ENCODE measurements around the gene C14orf119.
"Not testable (repeated sequence)": the region's sequence is repeated elsewhere in the genome, so short reads cannot be mapped to it uniquely, and the experiment has no call there.

The C14orf119 gene

GRCh38 chr14:23089498-23090253 lies 5.6 kb upstream of the C14orf119 start:
- DNase-seq (ENCODE audit: low read depth in 3 of 3, low spot score in 1 of 3) = no peak

DNA sequence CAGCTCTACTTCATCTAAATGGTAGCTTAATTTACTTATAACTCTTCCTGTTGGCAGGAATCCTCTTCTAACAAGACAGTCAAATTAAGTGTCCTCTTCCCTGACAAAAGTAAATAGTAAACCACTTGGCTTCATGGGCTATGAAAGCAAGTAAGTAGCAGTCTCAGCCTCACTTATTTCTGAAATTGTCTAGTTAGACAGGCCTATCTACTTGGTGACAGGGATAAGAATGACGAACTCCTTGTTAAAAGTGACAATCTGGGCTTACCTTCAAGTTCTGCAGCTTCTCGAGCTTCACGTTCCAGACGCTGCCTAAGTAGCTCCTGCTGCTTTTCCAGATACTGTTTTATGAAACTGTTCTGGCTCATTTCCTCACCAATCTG lies 5.1 kb upstream of the C14orf119 start:
- DNase-seq (ENCODE audit: low read depth in 3 of 3, low spot score in 1 of 3) = no peak

DNA sequence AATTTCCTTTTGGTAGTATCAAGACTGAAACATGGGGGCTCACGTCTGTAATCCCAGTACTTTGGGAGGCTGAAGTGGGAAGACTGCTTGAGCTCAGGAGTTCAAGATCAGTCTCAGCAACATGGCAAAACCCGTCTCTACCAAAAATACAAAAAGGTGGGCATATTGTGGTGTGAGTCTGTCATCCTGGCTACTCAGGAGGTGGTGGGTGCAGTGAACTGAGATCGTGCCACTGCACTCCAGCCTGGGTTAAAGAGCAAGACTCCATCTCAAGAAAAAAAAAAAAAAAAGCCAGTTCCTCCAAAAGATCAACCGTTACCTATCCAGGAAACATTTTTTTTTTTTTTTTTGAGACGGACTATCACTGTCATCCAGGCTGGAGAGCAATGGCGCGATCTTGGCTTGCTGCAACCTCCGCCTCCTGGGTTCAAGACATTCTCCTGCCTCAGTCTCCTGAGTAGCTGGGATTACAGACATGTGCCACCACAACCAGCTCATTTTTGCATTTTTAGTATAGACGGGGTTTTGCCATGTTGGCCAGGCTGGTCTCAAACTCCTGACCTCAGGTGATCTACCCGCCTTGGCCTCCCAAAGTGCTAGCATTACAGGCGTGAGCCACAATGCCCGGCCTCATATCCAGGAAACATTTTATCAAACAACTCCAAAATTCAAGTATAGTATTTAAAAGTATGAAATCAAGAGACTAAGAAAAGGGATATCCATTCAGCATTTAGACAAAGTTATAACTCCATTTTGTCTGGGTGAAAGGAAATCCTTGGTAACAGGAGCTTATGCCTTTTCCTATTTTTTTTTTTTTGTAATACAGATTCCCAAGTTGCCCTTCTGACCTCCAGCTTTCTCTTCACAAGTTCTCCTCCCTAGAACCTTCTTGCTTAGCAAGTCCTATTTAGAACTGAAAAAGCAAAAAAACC lies 3.7 kb upstream of the C14orf119 start:
- no peak for DNase-seq (ENCODE audit: low read depth in 3 of 3, low spot score in 1 of 3)

DNA sequence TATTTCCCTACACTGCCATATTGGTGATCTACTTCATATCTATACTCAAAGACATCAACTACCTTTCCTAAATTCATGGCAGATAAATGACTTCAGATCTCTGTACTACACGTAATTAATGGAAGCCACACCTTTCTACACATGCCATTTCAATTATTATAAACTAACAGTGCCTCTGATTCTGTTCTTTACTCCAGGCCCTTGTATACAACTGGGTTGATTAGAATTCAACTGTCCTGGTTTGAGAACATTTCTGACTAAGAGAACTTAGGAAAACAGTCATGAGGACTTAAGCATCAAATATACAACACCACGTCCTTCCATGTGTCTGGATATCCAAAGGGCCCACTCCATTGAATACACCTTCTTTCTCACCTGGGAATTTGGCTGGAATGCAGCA lies 2.2 kb upstream of the C14orf119 start:
- no peak for DNase-seq (ENCODE audit: low read depth in 3 of 3, low spot score in 1 of 3)

DNA sequence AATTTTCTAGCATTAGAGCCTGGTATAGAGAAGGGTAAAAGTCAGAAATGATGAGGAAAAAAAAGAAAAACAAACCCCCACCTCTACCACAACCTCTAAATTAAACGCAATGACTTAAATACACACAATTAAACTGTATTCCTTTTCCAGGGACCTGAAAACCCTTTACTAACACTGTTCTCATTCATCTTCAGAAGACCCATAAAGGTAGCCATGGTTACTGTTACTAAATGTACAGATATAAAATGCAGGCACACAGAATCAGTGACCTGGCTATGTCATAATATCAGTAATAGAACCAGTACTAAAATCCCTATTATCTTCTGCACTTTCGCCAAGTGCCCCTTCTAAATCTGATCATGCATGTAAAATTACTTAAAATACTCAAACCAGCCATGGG lies 1.8 kb upstream of the C14orf119 start:
- DNase-seq (ENCODE audit: low read depth in 3 of 3, low spot score in 1 of 3) = no peak

GRCh38 chr14:23093991-23094665 lies 1.2 kb upstream of the C14orf119 start:
- no peak for DNase-seq (ENCODE audit: low read depth in 3 of 3, low spot score in 1 of 3)

DNA sequence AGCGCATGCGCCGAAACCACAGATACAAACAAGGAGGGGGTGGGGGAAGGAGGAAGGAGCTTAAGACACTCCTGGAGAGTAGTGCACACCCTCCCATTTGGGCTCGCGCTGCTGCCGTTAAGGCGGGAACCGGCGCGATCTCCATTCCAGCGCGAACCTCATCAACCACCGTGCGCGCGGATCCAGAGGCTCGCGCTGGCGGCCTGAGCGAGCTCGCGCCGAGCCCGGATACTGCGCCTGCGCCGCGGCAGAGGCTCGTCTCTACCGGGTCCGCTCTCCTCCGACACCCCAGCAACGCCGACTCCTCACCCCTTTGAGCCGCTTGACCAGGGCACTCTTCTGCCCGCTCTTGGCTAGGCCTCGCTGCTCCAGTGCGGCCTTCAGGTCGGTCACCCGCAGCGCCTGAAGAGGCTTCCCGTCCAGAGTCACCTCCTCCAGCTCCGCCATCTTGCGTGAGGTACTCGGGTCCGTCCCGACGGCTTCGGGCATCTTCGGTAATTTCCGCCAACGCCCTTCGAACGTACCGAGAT lies 574 bp upstream of the C14orf119 start, which contains the start of gene ACIN1:
TSS of gene ACIN1 (minus strand) at position 471 of the 530 bp plus-strand sequence. CDS start at position 447, 24 bp downstream.
- DNase-seq (ENCODE audit: low read depth in 3 of 3, low spot score in 1 of 3) = peak in 2 of 3 donors; percentile 40 to 41

DNA sequence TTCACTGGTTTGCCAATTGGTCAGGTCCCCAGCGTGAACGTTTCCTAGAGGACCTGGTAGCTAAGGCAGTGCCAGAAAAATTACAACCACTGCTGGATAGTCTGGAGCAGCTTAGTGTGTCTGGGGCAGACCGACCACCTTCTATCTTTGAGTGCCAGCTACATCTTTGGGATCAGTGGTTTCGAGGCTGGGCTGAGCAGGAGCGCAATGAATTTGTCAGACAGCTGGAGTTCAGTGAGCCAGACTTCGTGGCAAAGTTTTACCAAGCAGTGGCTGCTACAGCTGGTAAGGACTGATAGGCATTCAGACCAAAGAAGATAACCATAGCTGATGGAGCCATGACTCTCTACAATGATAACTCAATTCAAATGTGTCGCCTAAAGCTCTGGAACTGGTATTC lies 2.5 kb downstream of the C14orf119 start:
- DNase-seq (ENCODE audit: low read depth in 3 of 3, low spot score in 1 of 3) = no peak

DNA sequence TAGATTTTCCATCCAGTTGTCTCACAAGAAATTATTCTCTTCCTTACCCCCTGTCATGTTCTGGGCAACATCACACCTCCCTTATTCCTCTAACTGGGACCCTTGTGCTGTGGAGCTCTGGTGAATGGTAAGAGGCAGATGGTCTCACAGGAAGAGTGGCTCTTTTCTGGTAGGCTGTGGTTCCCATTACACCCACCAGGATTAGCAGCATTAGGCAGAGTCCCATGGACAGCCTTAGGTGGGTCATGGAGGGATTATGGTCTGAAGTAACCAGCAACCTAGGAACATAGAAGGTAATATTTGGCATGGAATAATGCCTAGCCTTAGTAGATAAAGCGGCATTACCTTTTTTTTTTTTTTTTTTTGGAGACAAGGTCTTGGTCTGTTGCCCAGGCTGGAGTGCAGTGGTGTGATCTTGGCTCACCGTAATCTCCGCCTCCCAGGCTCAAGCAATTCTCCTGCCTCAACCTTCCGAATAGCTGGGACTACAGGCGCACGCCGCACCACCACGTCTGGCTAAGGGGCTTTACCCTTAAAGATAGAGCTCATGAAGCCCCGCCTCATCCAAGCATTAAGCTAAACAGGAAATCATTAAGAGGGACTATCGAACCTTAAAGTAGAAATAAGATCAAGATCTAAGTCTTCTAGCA lies 4.0 kb downstream of the C14orf119 start:
- DNase-seq (ENCODE audit: low read depth in 3 of 3, low spot score in 1 of 3) = no peak

DNA sequence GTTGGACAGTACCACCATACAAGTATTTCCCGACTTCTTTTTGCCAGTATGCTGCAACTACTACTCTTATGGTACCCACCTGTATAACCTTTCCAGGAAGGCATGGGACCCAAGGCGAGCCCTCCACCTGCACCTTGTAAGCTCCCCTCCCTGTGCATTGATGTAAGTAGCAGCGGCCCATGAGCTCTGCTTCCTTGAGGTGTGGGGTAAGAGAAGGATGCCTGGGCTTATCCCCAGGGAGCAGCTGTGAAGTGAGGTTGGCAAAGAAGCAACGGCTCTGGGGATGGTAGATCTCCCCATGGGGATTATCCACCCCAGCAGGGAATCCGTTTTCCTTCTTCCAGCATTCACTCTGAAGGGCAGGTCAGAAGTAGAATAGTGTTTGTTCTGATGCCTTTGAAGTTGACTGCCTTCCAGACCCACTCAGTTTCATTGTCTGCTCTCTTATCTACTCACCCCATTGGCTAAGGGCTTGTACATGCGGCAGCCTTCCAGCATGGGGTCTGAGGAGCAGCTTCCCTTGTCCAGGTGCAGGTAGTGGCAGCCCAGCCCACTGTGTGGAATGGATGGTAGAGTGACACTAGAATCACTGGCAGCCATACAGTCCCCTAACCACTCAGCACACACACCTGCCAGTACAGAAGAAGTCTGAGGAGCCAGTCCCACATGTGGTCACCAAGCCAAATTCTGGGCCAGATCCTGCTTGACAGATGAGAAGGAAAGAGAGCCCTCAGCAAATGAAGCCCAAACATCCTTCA lies 6.1 kb downstream of the C14orf119 start:
- DNase-seq (ENCODE audit: low read depth in 3 of 3, low spot score in 1 of 3) = no peak

DNA sequence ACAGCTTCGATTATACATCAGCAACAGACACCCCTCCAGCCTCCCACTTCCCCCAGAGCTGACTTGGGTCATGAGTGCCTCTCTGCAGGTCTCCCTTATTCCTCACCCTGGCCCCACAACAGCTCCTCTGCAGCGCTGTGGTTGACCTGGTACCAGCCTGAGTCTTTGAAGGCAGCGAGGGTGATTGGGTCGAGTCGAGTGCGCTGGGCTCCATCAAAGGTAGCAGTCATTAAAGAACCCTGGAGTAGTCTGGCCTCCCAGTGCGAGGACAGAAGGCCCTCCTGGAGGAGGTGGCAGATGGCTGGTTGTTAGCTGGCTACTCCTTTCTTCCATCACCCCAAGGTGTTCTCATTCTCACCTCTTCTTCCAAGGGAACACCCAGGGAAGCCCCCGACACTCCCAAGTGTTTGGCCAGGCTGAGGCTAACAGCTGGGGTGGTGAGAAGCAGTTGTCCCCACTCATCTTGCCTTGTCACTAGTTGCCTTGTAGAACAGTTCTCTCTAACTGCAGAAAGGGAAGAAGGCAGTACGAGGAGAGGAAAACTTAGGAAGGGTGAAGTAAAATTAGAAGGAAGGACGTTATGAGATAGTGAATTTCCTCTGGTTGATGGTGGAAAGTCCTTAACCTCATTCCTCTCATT lies 6.8 kb downstream of the C14orf119 start:
- no peak for DNase-seq (ENCODE audit: low read depth in 3 of 3, low spot score in 1 of 3)

DNA sequence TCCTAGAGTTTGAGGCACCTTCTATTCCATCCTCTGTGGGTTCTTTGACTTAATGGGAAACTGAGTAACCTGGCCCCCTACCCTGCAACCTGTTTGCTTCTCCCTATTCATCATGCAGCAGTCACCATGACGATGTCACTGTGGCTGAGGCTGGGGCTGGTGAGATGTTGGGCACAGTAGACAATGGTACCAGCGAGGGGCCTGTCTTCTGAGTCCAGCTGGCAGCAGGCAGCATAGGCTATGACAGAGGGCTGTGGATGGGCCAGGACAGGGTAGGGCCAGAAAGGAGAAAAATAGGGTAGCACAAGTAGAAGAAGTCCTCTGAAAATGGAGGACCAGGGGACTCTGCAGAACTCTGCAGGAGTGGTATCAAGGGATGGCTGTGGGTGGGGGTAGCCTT lies 7.5 kb downstream of the C14orf119 start:
- no peak for DNase-seq (ENCODE audit: low read depth in 3 of 3, low spot score in 1 of 3)

- no peak for DNase-seq (ENCODE audit: low read depth in 3 of 3, low spot score in 1 of 3)
These were observed 8.3 kb downstream of the C14orf119 start for GRCh38 chr14:23103581-23103980.

DNA sequence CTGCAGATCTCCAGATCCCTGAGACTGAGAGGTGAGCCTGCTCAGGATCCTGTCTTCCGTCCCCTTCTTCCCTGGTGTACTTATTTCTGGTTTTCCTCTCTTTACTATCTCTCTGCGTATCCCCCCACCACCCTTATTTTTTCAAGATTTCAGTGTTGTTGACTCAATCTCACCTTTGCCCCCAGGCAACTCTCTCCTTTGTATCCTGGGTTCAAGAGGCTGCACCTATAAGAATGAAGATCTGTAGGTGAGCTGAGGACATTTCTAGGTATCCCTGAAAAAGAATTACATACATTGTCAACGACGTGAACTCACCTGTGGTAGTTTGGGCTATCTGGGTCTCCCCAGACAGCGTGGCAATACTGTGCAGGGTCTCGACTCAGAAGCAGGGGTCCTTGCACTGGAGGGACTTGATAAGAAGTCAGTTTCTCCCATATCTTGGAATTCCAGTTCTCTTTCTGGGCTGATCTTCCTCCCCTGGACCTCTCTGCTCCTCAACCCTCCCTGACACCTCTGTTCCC lies 8.8 kb downstream of the C14orf119 start:
- no peak for DNase-seq (ENCODE audit: low read depth in 3 of 3, low spot score in 1 of 3)

DNA sequence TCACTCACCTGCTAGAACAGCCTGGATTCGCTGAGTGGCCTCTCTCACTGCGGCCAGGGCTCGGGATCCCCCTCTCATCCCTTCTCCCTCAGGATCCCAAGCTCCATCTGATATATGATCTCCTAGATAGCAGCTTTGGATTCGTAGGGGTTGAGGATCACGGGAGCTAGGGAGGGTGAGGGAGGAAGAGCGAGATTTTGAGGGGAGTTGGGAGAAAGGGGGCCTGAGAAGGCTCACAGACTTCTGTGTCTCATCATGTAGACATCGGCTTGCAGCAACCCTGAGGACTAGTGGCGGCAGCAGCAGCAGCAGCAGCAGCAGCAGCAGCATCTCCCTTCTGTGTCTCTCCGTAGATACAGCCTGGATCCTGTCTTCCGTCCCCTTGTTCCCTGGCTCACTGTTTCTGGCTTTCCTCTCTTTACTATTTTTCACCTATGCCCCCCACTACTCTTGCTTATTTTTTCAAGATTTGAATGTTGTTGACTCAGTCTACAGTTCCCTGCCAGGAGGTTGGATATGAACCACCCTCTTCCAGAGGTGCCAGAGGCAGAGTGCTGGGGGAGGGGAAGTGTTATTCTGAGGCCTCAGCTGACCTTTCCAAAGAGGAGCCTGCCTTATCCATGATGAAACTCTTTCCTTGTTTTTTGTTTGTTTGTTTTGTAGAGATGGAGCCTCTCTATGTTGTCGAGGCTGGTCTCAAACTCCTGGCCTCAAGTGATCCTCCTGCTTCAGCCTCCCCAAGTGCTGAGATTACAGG lies 9.5 kb downstream of the C14orf119 start, which contains the start of gene CIROP:
TSS of gene CIROP (minus strand) at position 399 of the 757 bp plus-strand sequence. CDS start at position 330, 69 bp downstream.
- no peak for DNase-seq (ENCODE audit: low read depth in 3 of 3, low spot score in 1 of 3)

DNA sequence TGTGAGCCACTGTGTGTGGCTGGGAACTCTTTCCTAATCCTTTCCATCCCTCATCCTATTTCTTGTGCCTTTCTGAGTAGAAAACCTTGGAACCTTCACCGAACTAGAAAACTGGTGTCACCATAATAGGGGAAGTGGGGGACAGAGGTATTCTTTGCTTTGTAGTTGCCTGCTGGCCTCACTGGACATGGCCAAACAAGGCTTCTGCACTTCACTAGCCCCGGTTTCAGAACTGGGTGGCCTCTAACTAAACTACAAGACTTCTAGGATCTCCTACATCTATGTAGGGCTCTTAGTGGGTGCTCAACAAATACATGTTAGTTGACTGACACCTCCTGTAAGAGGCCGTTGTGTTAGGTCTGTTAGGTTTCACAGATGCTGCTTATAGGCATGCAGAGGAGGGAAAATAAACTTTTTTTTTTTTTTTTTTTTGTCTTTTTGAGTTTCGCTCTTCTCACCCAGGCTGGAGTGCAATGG lies 10.1 kb downstream of the C14orf119 start:
- no peak for DNase-seq (ENCODE audit: low read depth in 3 of 3, low spot score in 1 of 3)

DNA sequence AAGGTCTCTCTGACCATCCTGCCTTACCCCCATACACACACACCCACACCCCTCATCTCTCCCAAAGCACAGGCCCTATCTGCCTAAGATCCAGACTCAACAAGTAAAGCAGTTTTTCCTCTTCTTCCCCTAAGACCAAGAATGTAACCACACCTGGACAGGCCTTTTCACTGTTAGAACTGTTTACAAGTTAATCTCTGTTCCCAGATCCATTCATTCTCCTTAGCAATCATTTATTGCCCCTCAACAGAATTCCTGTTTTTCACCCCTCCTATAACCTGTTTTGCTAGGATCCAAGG lies 11.4 kb downstream of the C14orf119 start:
- no peak for DNase-seq (ENCODE audit: low read depth in 3 of 3, low spot score in 1 of 3)

DNA sequence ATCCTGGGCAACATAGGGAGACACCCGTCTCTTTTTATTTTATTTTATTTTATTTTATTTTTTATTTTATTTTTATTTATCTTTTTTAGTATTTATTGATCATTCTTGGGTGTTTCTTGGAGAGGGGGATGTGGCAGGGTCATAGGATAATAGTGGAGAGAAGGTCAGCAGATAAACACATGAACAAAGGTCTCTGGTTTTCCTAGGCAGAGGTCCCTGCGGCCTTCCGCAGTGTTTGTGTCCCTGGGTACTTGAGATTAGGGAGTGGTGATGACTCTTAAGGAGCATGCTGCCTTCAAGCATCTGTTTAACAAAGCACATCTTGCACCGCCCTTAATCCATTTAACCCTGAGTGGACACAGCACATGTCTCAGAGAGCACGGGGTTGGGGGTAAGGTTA lies 12.3 kb downstream of the C14orf119 start:
- not testable (repeated sequence) for DNase-seq (ENCODE audit: low read depth in 3 of 3, low spot score in 1 of 3)

DNA sequence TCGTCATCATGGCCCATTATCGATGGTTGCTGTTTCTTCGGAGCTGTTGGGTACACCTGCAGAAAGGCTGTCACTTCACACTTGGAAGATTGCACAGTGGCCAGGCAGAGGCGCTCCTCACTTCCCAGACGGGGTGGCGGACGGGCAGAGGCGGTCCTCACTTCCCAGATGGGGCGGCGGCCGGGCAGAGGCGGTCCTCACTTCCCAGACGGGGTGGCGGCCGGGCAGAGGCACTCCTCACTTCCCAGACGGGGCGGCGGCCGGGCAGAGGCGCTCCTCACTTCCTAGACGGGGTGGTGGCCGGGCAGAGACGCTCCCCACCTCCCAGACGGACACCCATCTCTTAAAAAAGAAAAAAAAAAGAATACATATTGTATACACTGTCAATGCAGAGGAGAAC lies 12.9 kb downstream of the C14orf119 start:
- not testable (repeated sequence) for DNase-seq (ENCODE audit: low read depth in 3 of 3, low spot score in 1 of 3)

All from stimulated activated CD4-positive, alpha-beta T cell treated with anti-CD3 and anti-CD28 coated beads, TNF-alpha, amount 100 ng/mL, for 1 hour (primary cell).